Liver (tissue), 9 donors: ENCODE results near the gene HAPLN2. TPM values are rescaled to one million over a fixed set of nuclear protein-coding genes. Genes with fewer than 3 reads are reported as not detected.
"Not testable (repeated sequence)": the region's sequence is repeated elsewhere in the genome, so short reads cannot be mapped to it uniquely, and the experiment has no call there.

Experiments
- DNase-seq: peaks from one replicate; pipeline ENCODE4 v3.0.0-alpha.2; 2017; ENCODE audit warnings: low spot score
- H3K27ac ChIP-seq, 2 donors: one replicate each; pipeline ENCODE4 v1.7.0; 2013; ENCODE audit warnings: inconsistent platforms in 2 of 2, low read length in 2 of 2, control low read depth in 1 of 2, low read depth in 1 of 2, mild to moderate bottlenecking in 1 of 2
- H3K27me3 ChIP-seq, 4 donors: one replicate each; pipeline versions ENCODE4 v1.6.1 to v1.7.0; 2013; ENCODE audit warnings: low read length in 3 of 4, inconsistent platforms in 1 of 4, mild to moderate bottlenecking in 1 of 4, moderate library complexity in 1 of 4; ENCODE audit not compliant: control insufficient read depth in 4 of 4, insufficient read depth in 4 of 4
- H3K36me3 ChIP-seq, 4 donors: one replicate each; pipeline versions ENCODE4 v1.6.1 to v1.7.0; 2013; ENCODE audit warnings: low read length in 3 of 4, mild to moderate bottlenecking in 3 of 4, low read depth in 1 of 4, moderate library complexity in 1 of 4; ENCODE audit not compliant: control insufficient read depth in 4 of 4, insufficient read depth in 3 of 4
- H3K4me1 ChIP-seq, 4 donors: one replicate each; pipeline versions ENCODE4 v1.6.1 to v1.7.0; 2013; ENCODE audit warnings: low read length in 3 of 4, mild to moderate bottlenecking in 3 of 4, moderate library complexity in 1 of 4; ENCODE audit not compliant: control insufficient read depth in 4 of 4, insufficient read depth in 4 of 4
- H3K4me3 ChIP-seq, 3 donors: one replicate each; pipeline versions ENCODE4 v1.6.1 to v1.7.0; 2013; ENCODE audit warnings: low read length in 3 of 3, control low read depth in 1 of 3, low read depth in 1 of 3, mild to moderate bottlenecking in 1 of 3
- H3K9ac ChIP-seq, 2 donors: one replicate each; pipeline ENCODE4 v1.7.0; 2013; ENCODE audit warnings: low read length in 2 of 2, mild to moderate bottlenecking in 2 of 2, moderate library complexity in 2 of 2, control low read depth in 1 of 2, low read depth in 1 of 2
- H3K9me3 ChIP-seq, 4 donors: one replicate each; pipeline versions ENCODE4 v1.6.1 to v1.7.0; 2013; ENCODE audit warnings: low read length in 3 of 4; ENCODE audit not compliant: control insufficient read depth in 4 of 4
- ATF3 ChIP-seq: IDR thresholded peaks from 2 replicates; pipeline ENCODE4 v1.6.1; 2016; ENCODE audit warnings: antibody characterized with exemption
- CTCF ChIP-seq: fragments of 150-350 bp; IDR thresholded peaks from 2 replicates; pipeline ENCODE4 v1.5.1; 2017; ENCODE audit warnings: improper control_type of control experiment, low read depth, low read length; ENCODE audit not compliant: missing input control
- FOXA2 ChIP-seq: IDR thresholded peaks from 2 replicates; pipeline ENCODE4 v1.6.1; 2016; ENCODE audit warnings: antibody characterized with exemption
- GABPA ChIP-seq, 2 donors: IDR thresholded peaks in 1 of 2; conservative IDR thresholded peaks in 1 of 2; 2 replicates each; pipeline ENCODE4 v1.6.1; 2016; ENCODE audit warnings: antibody characterized with exemption in 2 of 2, mild to moderate bottlenecking in 1 of 2, moderate library complexity in 1 of 2
- HNF4A ChIP-seq, 2 donors: conservative IDR thresholded peaks; 2 replicates each; pipeline ENCODE4 v1.6.1; 2016; ENCODE audit warnings: antibody characterized with exemption in 2 of 2, mild to moderate bottlenecking in 2 of 2
- HNF4G ChIP-seq: IDR thresholded peaks from 2 replicates; pipeline ENCODE4 v1.6.1; 2016; ENCODE audit warnings: antibody characterized with exemption
- JUND ChIP-seq, 2 donors: IDR thresholded peaks; 2 replicates each; pipeline ENCODE4 v1.6.1; 2016; ENCODE audit warnings: antibody characterized with exemption in 2 of 2
- MAX ChIP-seq: IDR thresholded peaks from 2 replicates; pipeline ENCODE4 v1.6.1; 2016; ENCODE audit warnings: antibody characterized with exemption
- RAD21 ChIP-seq, 2 donors: IDR thresholded peaks; 2 replicates each; pipeline ENCODE4 v1.6.1; 2016; ENCODE audit warnings: antibody characterized with exemption in 2 of 2, mild to moderate bottlenecking in 2 of 2
- REST ChIP-seq: IDR thresholded peaks from 2 replicates; pipeline ENCODE4 v1.6.1; 2016; ENCODE audit warnings: antibody characterized with exemption, mild to moderate bottlenecking
- RXRA ChIP-seq, 2 donors: IDR thresholded peaks; 2 replicates each; pipeline ENCODE4 v1.6.1; 2017 to 2018; ENCODE audit warnings: antibody characterized with exemption in 2 of 2, mild to moderate bottlenecking in 1 of 2
- SP1 ChIP-seq: IDR thresholded peaks from 2 replicates; pipeline ENCODE4 v1.6.1; 2018; ENCODE audit warnings: antibody characterized with exemption, mild to moderate bottlenecking
- TAF1 ChIP-seq: conservative IDR thresholded peaks from 2 replicates; pipeline ENCODE4 v1.6.1; 2016; ENCODE audit warnings: antibody characterized with exemption, mild to moderate bottlenecking
- YY1 ChIP-seq: IDR thresholded peaks from 2 replicates; pipeline ENCODE4 v1.6.1; 2016; ENCODE audit warnings: antibody characterized with exemption, mild to moderate bottlenecking
- ZBTB33 ChIP-seq: IDR thresholded peaks from 2 replicates; pipeline ENCODE4 v1.6.1; 2016; ENCODE audit warnings: antibody characterized with exemption
- WGBS: extraction: QIAGEN DNeasy Blood & Tissue Kit; methylation state at CpG from one replicate; pipeline ENCODE4 v1.1.7; 2013; 5-methylcytosine and 5-hydroxymethylcytosine counted together
- polyA plus RNA-seq, 2 donors: library from polyadenylated mRNA; stranded (reverse) in 1 of 2; unstranded in 1 of 2; fragments of 200-250 nt in 1 of 2; fragments of >200 nt in 1 of 2; fragmentation: Nextera tagmentation in 1 of 2; extraction: Ambion mirVana in 1 of 2; gene quantifications; one replicate each; pipeline versions ENCODE4 v1.2.1 to v1.2.3, GENCODE V29; 2013 to 2015
- total RNA-seq, 2 donors: library from RNA; depleted of rRNA; stranded (reverse); fragments of >200 nt; gene quantifications; one replicate each; pipeline ENCODE4 v1.2.3, GENCODE V29; 2014
- donor health status: healthy.
- donor health status: healthy.
- donor health status: healthy.
- donor health status: healthy.
- donor health status: healthy.

Gene HAPLN2
- total and polyA plus RNA-seq, 4 donors = 0.03 to 0.08 TPM; not detected in 2

DNA sequence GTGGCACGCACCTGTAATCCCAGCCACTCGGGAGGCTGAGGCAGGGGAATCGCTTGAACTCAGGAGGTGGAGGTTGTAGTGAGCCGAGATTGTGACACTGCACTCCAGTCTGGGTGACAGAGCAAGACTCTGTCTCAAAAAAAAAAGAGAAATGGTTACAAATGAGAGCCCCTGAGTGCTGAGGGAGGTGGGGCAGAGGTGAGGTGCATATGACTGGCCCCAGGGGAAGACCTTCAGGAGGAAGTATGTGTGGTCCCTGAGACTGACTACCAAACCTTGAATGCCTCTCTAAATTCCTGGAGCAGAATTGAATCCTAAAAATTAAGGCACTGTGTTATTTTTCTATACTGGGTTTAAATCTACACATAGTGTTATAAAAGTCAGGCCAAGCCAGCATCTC, 11.9 kb upstream of the HAPLN2 start:
- H3K4me1 ChIP-seq, H3K9ac ChIP-seq, H3K4me3 ChIP-seq, H3K36me3 ChIP-seq, H3K9me3 ChIP-seq, H3K27me3 ChIP-seq, DNase-seq, H3K27ac ChIP-seq: not testable (repeated sequence)
- 84% methylated on average over 4 of the region's 4 CpGs for WGBS

- H3K4me3 ChIP-seq = no peak overlapping the region
- 27% methylated on average over 7 of the region's 7 CpGs for WGBS
- no peak overlapping the region for H3K27ac ChIP-seq
- TF ChIP-seq CTCF (peak; percentile 82), HNF4A (conservative IDR thresholded peaks at IDR 0.05) (no peak), ATF3 (peak; percentile 56), TAF1 (no peak), ZBTB33 (no peak), GABPA (IDR thresholded peaks at IDR 0.05 in 1 of 2, conservative IDR thresholded peaks at IDR 0.05 in 1 of 2) (no peak), HNF4G (no peak), SP1 (no peak), MAX (no peak), FOXA2 (no peak), RAD21 (IDR thresholded peaks at IDR 0.05) (peak; percentile 95 to 96), RXRA (IDR thresholded peaks at IDR 0.05) (peak; percentile 6 to 11), JUND (IDR thresholded peaks at IDR 0.05) (no peak), YY1 (no peak)
- no peak overlapping the region for H3K9ac ChIP-seq
- no peaks in the 10 kb centered on the region for H3K4me1 ChIP-seq
- no peak for DNase-seq
- no peaks in the 10 kb centered on the region for H3K9me3 ChIP-seq
- H3K36me3 ChIP-seq = no peaks in the 10 kb centered on the region
- H3K27me3 ChIP-seq = peaks cover 0 to 4% (median 0%) of the 10 kb centered on the region in 4 donors
Observed at GRCh38 chr1:156608036-156608674, 11.1 kb upstream of the HAPLN2 start.

- Histone ChIP-seq H3K27me3 (peaks cover 0 to 4% (median 0%) of the 10 kb centered on the region in 4 donors), H3K9ac (no peak overlapping the region), H3K36me3 (no peaks in the 10 kb centered on the region), H3K4me1 (no peaks in the 10 kb centered on the region), H3K9me3 (no peaks in the 10 kb centered on the region), H3K4me3 (no peak overlapping the region), H3K27ac (no peak overlapping the region)
- no peak for TF ChIP-seq MAX
- no peak for TF ChIP-seq JUND (IDR thresholded peaks at IDR 0.05)
- TF ChIP-seq REST = no peak
- peak; percentile 23 for TF ChIP-seq CTCF
- TF ChIP-seq YY1 = no peak
- TF ChIP-seq RAD21 (IDR thresholded peaks at IDR 0.05) = peak; percentile 46 to 65
- DNase-seq = no peak
- 46% methylated on average over 6 of the region's 6 CpGs for WGBS
Observed at GRCh38 chr1:156608981-156609380, 10.2 kb upstream of the HAPLN2 start.
